HCT116 (cell line): Measurements from ENCODE around the gene PRDM9. TPM values are rescaled to one million over a fixed set of nuclear protein-coding genes. Genes with fewer than 3 reads are reported as not detected.
"Not testable (repeated sequence)": the region's sequence is repeated elsewhere in the genome, so short reads cannot be mapped to it uniquely, and the experiment has no call there.

Experiments
- ATAC-seq: fragments of 200-7000 bp; cut with Tn5 transposase; 2 replicates; pipeline ENCODE4 v1.9.1; 2020; ENCODE audit warnings: mild to moderate bottlenecking, moderate library complexity
- BruUV-seq: library from RNA; stranded (reverse); fragments of 400-500 nt; replicated peaks from 2 replicates; lab custom pipeline; 2021; lab: Mats Ljungman, UMichigan
- CTCF ChIA-PET: fragments of 300-600 bp; sonication (Branson Sonifier 250); formaldehyde crosslinking; loops from one replicate; lab custom pipeline; 2021; ENCODE audit warnings: antibody characterized with exemption; lab: Charles Lee
- POLR2A ChIA-PET: fragments of 300-600, 350-600 bp; sonication (Branson Sonifier 250); formaldehyde crosslinking; loops from one replicate; lab custom pipeline; 2021; ENCODE audit warnings: antibody characterized with exemption; lab: Charles Lee
- RAD21 ChIA-PET, 2 experiments: fragments of 300-600 bp; sonication (Branson Sonifier 250); formaldehyde crosslinking; loops; one replicate each; lab custom pipeline; 2023; ENCODE audit warnings: low total read pairs in 2 of 2; ENCODE audit not compliant: uncharacterized antibody in 2 of 2, unreplicated experiment in 2 of 2, low non-redundant PET in 1 of 2; lab: Charles Lee
- DNase-seq: peaks from one replicate; pipeline ENCODE4 v3.0.0-alpha.2; 2010; ENCODE audit warnings: low read depth, low spot score
- H2AFZ ChIP-seq: fragments of 200-600 bp; shearing (Covaris generic), sonication (generic); 2 replicates; pipeline ENCODE4 v1.6.1; 2017; ENCODE audit warnings: low read depth, mixed run types, mixed read lengths, antibody characterized with exemption, low read length; ENCODE audit not compliant: poor library complexity, severe bottlenecking
- H3K27ac ChIP-seq: 2 replicates; pipeline ENCODE4 v1.5.1; 2012; ENCODE audit warnings: low read depth, low read length
- H3K27me3 ChIP-seq: fragments of 200-600 bp; sonication (generic); 2 replicates; pipeline ENCODE4 v1.6.1; 2016; ENCODE audit warnings: mixed run types, low read length, mixed read lengths; ENCODE audit not compliant: insufficient read depth
- H3K36me3 ChIP-seq, 2 experiments: fragments of 200-500 bp in 1 of 2; fragments of 200-600 bp in 1 of 2; sonication (Bioruptor generic) in 1 of 2; sonication (generic) in 1 of 2; 2 replicates each; pipeline versions ENCODE4 v1.5.1 to v1.6.1; 2014 to 2016; ENCODE audit warnings: low read length in 2 of 2, inconsistent platforms in 1 of 2, mixed read lengths in 1 of 2, mixed run types in 1 of 2; ENCODE audit not compliant: insufficient read depth in 2 of 2, control insufficient read depth in 1 of 2
- H3K4me1 ChIP-seq, 2 experiments: fragments of 200-600 bp in 1 of 2; sonication (generic) in 1 of 2; 2 replicates each; pipeline versions ENCODE4 v1.5.1 to v1.6.1; 2012 to 2017; ENCODE audit warnings: low read length in 2 of 2, inconsistent platforms in 1 of 2, mild to moderate bottlenecking in 1 of 2, mixed read lengths in 1 of 2, mixed run types in 1 of 2, moderate library complexity in 1 of 2; ENCODE audit not compliant: insufficient read depth in 2 of 2, control insufficient read depth in 1 of 2
- H3K4me2 ChIP-seq: fragments of 200-600 bp; sonication (generic); 2 replicates; pipeline ENCODE4 v1.6.1; 2017; ENCODE audit warnings: mixed run types, low read length, mixed read lengths
- H3K4me3 ChIP-seq, 2 experiments: fragments of 200-600 bp in 1 of 2; sonication (generic) in 1 of 2; replicated peaks in 1 of 2; 2 replicates each; pipeline ENCODE4 v1.5.1; 2011 to 2016; ENCODE audit warnings: low read length in 2 of 2, control low read depth in 1 of 2, low read depth in 1 of 2, mild to moderate bottlenecking in 1 of 2, mixed read lengths in 1 of 2, mixed run types in 1 of 2
- H3K79me2 ChIP-seq: fragments of 200-600 bp; sonication (generic); 2 replicates; pipeline ENCODE4 v1.6.1; 2017; ENCODE audit warnings: mild to moderate bottlenecking, mixed run types, low read length, moderate library complexity, mixed read lengths; ENCODE audit not compliant: insufficient read depth
- H3K9ac ChIP-seq: fragments of 200-600 bp; sonication (generic); 2 replicates; pipeline ENCODE4 v1.6.1; 2016; ENCODE audit warnings: low read length, mixed read lengths
- H3K9me2 ChIP-seq: fragments of 200-600 bp; sonication (generic), shearing (Covaris generic); 2 replicates; pipeline ENCODE4 v1.6.1; 2017; ENCODE audit warnings: mixed run types, mild to moderate bottlenecking, moderate library complexity; ENCODE audit not compliant: insufficient read depth
- H3K9me3 ChIP-seq, 2 experiments: fragments of 200-500 bp in 1 of 2; fragments of 200-600 bp in 1 of 2; sonication (Bioruptor generic) in 1 of 2; sonication (generic) in 1 of 2; 2 replicates each; pipeline ENCODE4 v1.6.1; 2014 to 2017; ENCODE audit warnings: low read length in 2 of 2, mixed read lengths in 2 of 2, inconsistent platforms in 1 of 2, low read depth in 1 of 2, mild to moderate bottlenecking in 1 of 2, mixed run types in 1 of 2, moderate library complexity in 1 of 2; ENCODE audit not compliant: control insufficient read depth in 1 of 2, insufficient read depth in 1 of 2
- H4K20me1 ChIP-seq: fragments of 200-600 bp; sonication (generic), shearing (Covaris generic); 2 replicates; pipeline ENCODE4 v1.6.1; 2017; ENCODE audit warnings: mixed run types, mild to moderate bottlenecking, moderate library complexity; ENCODE audit not compliant: insufficient read depth
- CBX3 ChIP-seq: IDR thresholded peaks from 2 replicates; pipeline ENCODE4 v1.6.1; 2012; ENCODE audit warnings: low read depth
- CEBPB ChIP-seq: IDR thresholded peaks from 2 replicates; pipeline ENCODE4 v1.6.1; 2012; ENCODE audit warnings: low read depth
- EGR1 ChIP-seq: IDR thresholded peaks from 2 replicates; pipeline ENCODE4 v1.6.1; 2012; ENCODE audit warnings: low read depth
- EZH2 ChIP-seq: fragments of 200-600 bp; sonication (generic); IDR thresholded peaks from 2 replicates; pipeline ENCODE4 v1.6.1; 2017; ENCODE audit warnings: antibody characterized with exemption, mixed run types
- EZH2phosphoT487 ChIP-seq: fragments of 200-600 bp; IDR thresholded peaks from 2 replicates; pipeline ENCODE4 v1.6.1; 2018; ENCODE audit warnings: antibody characterized with exemption, borderline replicate concordance
- FOSL1 ChIP-seq: IDR thresholded peaks from 2 replicates; pipeline ENCODE4 v1.6.1; 2012; ENCODE audit warnings: low read depth
- POLR2A ChIP-seq: IDR thresholded peaks from 2 replicates; pipeline ENCODE4 v1.7.0; 2011; ENCODE audit warnings: borderline replicate concordance; ENCODE audit not compliant: insufficient read depth, insufficient read length; ENCODE audit errors: extremely low read depth
- POLR2AphosphoS5 ChIP-seq: IDR thresholded peaks from 2 replicates; pipeline ENCODE4 v1.6.1; 2011; ENCODE audit warnings: mild to moderate bottlenecking, low read depth, low read length, moderate library complexity
- RAD21 ChIP-seq: IDR thresholded peaks from 2 replicates; pipeline ENCODE4 v1.6.1; 2012; ENCODE audit warnings: low read depth, mild to moderate bottlenecking
- SIN3A ChIP-seq: IDR thresholded peaks from 2 replicates; pipeline ENCODE4 v1.6.1; 2012; ENCODE audit warnings: low read depth
- SP1 ChIP-seq: IDR thresholded peaks from 2 replicates; pipeline ENCODE4 v1.6.1; 2012; ENCODE audit warnings: low read depth
- TCF7L2 ChIP-seq: IDR thresholded peaks from 2 replicates; pipeline ENCODE4 v1.7.0; 2011; ENCODE audit warnings: borderline replicate concordance, inconsistent platforms; ENCODE audit not compliant: insufficient read depth, insufficient read length; ENCODE audit errors: extremely low read depth
- ZFX ChIP-seq: fragments of 450-650 bp; IDR thresholded peaks from 2 replicates; pipeline ENCODE4 v1.6.1; 2017
- ZNF274 ChIP-seq: fragments of 200-500 bp; sonication (Bioruptor generic); IDR thresholded peaks from 2 replicates; pipeline ENCODE4 v1.6.1; 2014; ENCODE audit warnings: mild to moderate bottlenecking, low read depth, low read length, inconsistent platforms
- intact Hi-C: fragments of 100-400 bp; cut with micrococcal nuclease; formaldehyde crosslinking; loops from 2 replicates; pipeline ENCODE4 v1.10.0; 2022
- total RNA-seq: library from RNA; stranded (reverse); gene quantifications from one replicate; pipeline ENCODE4 v1.2.1, GENCODE V29; 2021; ENCODE audit not compliant: unreplicated experiment
- TF ChIP-seq, protein P1 (sequence below): IDR thresholded peaks from 2 replicates; pipeline ENCODE4 v1.6.1; 2012
- TF ChIP-seq, protein P2 (sequence below): IDR thresholded peaks from 2 replicates; pipeline ENCODE4 v1.6.1; 2011; ENCODE audit warnings: mild to moderate bottlenecking, low read length, moderate library complexity; ENCODE audit not compliant: insufficient replicate concordance; ENCODE audit errors: extremely low read depth
- TF ChIP-seq, protein P3 (sequence below): IDR thresholded peaks from 2 replicates; pipeline ENCODE4 v1.6.1; 2012; ENCODE audit warnings: low read depth

The PRDM9 gene
- total RNA-seq, 1 experiment from 2014 or later, result not detected

DNA sequence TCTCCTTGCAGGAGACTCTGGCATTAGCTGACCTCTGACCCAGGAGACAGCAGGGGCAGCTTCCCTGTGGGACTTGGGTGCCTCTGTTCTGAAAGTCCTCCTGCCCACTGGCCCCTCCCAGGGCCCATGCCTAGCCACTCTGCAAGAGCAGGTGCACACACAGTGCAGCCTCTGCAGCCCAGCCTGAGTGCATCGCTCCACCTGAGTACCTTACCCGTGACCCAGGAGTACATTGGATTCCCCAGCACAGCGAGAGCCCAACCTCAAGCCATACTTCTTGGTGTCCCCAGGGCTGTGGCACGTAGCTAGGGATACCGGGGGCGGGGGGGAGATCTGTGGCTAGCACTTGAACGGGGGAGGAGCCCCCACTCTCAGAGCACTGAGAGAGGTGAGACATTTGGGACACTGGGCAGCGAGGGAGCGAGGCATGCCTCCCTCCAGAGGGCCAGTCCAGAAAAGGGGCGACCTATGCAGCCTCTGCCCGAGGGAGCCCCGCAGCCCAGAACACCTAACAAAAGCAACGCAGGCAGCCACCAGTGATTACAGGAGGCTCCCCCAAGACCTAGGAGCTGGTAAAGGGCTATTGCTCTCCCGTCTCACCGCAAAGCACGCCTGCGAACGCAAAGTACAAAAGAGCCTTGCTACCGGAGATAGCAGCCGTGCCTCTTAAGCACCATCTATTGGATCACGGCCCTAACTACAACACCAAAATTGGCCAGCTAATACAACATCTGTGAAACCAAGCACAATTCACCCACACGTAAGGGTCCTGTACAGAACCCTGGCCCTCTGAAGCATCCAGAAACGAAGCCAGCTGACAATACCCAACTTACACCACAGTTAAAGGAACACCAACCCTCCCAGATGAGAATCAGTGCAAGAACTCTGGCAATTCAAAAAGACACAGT is 826 bp upstream of the PRDM9 start:
- Histone ChIP-seq H3K79me2 (no peaks in the 10 kb centered on the region), H3K27ac (no peak overlapping the region), H3K4me2 (no peak overlapping the region), H3K9ac (no peak overlapping the region), H3K27me3 (no peaks in the 10 kb centered on the region), H3K4me3 (no peak overlapping the region), H2AFZ (no peak overlapping the region), H3K4me1 (no peaks in the 10 kb centered on the region), H3K9me3 (peaks cover 0 to 4% of the 10 kb centered on the region in 2 experiments; a peak in 2 of 4 replicates), H3K9me2 (no peaks in the 10 kb centered on the region), H4K20me1 (no peaks in the 10 kb centered on the region), H3K36me3 (no peaks in the 10 kb centered on the region)
- TF ChIP-seq TCF7L2 (no peak), EZH2phosphoT487 (no peak), ZFX (no peak), EZH2 (no peak), EGR1 (no peak), CEBPB (no peak), FOSL1 (no peak), POLR2AphosphoS5 (no peak), SIN3A (no peak), SP1 (no peak), POLR2A (no peak), RAD21 (no peak), CBX3 (no peak), ZNF274 (no peak)
- TF ChIP-seq, protein P1, sequence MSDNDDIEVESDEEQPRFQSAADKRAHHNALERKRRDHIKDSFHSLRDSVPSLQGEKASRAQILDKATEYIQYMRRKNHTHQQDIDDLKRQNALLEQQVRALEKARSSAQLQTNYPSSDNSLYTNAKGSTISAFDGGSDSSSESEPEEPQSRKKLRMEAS, result no peak
- TF ChIP-seq, protein P2, sequence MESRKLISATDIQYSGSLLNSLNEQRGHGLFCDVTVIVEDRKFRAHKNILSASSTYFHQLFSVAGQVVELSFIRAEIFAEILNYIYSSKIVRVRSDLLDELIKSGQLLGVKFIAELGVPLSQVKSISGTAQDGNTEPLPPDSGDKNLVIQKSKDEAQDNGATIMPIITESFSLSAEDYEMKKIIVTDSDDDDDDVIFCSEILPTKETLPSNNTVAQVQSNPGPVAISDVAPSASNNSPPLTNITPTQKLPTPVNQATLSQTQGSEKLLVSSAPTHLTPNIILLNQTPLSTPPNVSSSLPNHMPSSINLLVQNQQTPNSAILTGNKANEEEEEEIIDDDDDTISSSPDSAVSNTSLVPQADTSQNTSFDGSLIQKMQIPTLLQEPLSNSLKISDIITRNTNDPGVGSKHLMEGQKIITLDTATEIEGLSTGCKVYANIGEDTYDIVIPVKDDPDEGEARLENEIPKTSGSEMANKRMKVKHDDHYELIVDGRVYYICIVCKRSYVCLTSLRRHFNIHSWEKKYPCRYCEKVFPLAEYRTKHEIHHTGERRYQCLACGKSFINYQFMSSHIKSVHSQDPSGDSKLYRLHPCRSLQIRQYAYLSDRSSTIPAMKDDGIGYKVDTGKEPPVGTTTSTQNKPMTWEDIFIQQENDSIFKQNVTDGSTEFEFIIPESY, result no peak
- TF ChIP-seq, protein P3, sequence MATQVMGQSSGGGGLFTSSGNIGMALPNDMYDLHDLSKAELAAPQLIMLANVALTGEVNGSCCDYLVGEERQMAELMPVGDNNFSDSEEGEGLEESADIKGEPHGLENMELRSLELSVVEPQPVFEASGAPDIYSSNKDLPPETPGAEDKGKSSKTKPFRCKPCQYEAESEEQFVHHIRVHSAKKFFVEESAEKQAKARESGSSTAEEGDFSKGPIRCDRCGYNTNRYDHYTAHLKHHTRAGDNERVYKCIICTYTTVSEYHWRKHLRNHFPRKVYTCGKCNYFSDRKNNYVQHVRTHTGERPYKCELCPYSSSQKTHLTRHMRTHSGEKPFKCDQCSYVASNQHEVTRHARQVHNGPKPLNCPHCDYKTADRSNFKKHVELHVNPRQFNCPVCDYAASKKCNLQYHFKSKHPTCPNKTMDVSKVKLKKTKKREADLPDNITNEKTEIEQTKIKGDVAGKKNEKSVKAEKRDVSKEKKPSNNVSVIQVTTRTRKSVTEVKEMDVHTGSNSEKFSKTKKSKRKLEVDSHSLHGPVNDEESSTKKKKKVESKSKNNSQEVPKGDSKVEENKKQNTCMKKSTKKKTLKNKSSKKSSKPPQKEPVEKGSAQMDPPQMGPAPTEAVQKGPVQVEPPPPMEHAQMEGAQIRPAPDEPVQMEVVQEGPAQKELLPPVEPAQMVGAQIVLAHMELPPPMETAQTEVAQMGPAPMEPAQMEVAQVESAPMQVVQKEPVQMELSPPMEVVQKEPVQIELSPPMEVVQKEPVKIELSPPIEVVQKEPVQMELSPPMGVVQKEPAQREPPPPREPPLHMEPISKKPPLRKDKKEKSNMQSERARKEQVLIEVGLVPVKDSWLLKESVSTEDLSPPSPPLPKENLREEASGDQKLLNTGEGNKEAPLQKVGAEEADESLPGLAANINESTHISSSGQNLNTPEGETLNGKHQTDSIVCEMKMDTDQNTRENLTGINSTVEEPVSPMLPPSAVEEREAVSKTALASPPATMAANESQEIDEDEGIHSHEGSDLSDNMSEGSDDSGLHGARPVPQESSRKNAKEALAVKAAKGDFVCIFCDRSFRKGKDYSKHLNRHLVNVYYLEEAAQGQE, result no peak
- BruUV-seq, result no TSS peak
- ChIA-PET CTCF (no interaction called here), RAD21 (no interaction called here), POLR2A (no interaction called here)
- intact Hi-C loops, result no loop called here
- no peak for DNase-seq
- ATAC-seq, result no peak

DNA sequence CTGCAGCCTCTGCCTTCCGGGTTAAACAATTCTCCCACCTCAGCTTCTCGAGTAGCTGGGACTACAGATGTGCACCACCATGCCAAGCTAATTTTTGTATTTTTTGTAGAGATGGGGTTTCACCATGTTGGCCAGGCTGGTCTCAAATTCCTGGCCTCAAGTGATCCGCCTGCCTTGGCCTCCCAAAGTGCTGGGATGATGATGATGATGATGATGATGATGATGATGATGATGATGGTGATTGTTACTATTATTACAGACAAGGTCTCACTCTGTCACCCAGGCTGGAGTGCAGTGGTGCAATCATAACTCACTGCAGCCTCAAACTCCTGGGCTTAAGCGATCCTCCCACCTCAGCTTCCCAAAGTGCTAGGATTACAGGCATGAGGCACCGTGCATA is 3.0 kb downstream of the PRDM9 start:
- H3K4me1 ChIP-seq, H4K20me1 ChIP-seq, H3K4me3 ChIP-seq, H3K27me3 ChIP-seq, H3K9me2 ChIP-seq, CTCF ChIA-PET, H3K36me3 ChIP-seq, H3K27ac ChIP-seq, intact Hi-C loops, BruUV-seq, H3K4me2 ChIP-seq, ATAC-seq, H3K9me3 ChIP-seq, DNase-seq, H3K79me2 ChIP-seq, H3K9ac ChIP-seq, H2AFZ ChIP-seq, POLR2A ChIA-PET, RAD21 ChIA-PET: not testable (repeated sequence)
